DMS153 treated with DMSO at 0.1 percent for 48 hours (cell line): Measurements from ENCODE around the gene UBAC2.

Source experiments
- DNase-seq: peaks from one replicate; lab custom pipeline; 2025; ENCODE audit not compliant: unreplicated experiment; lab: John Stamatoyannopoulos, UW

UBAC2 gene

GRCh38 chr13:99353836-99354235 lies 153.2 kb downstream of the UBAC2 start:
- no peak for DNase-seq

GRCh38 chr13:99354371-99354951 lies 153.8 kb downstream of the UBAC2 start:
- DNase-seq, result no peak

GRCh38 chr13:99355267-99356011 lies 154.8 kb downstream of the UBAC2 start:
- no peak for DNase-seq

GRCh38 chr13:99356012-99356261 lies 155.3 kb downstream of the UBAC2 start:
- no peak for DNase-seq

GRCh38 chr13:99356262-99357091 lies 155.8 kb downstream of the UBAC2 start:
- no peak for DNase-seq

GRCh38 chr13:99357131-99357596 lies 156.5 kb downstream of the UBAC2 start:
- no peak for DNase-seq

GRCh38 chr13:99357941-99358340 lies 157.3 kb downstream of the UBAC2 start:
- DNase-seq, result no peak

- no peak for DNase-seq
Observed at GRCh38 chr13:99359528-99359927, 158.9 kb downstream of the UBAC2 start.

- DNase-seq, result no peak
Observed at GRCh38 chr13:99360696-99361095, 160.0 kb downstream of the UBAC2 start.

- no peak for DNase-seq
Observed at GRCh38 chr13:99361197-99361596, 160.5 kb downstream of the UBAC2 start.

GRCh38 chr13:99362362-99362761 lies 161.7 kb downstream of the UBAC2 start:
- no peak for DNase-seq

GRCh38 chr13:99363391-99363790 lies 162.7 kb downstream of the UBAC2 start:
- no peak for DNase-seq

GRCh38 chr13:99363949-99364348 lies 163.3 kb downstream of the UBAC2 start:
- DNase-seq, result no peak

- DNase-seq, result no peak
Observed at GRCh38 chr13:99366075-99366987, 165.7 kb downstream of the UBAC2 start.

GRCh38 chr13:99367106-99367616 lies 166.5 kb downstream of the UBAC2 start:
- no peak for DNase-seq

- DNase-seq, result no peak
Observed at GRCh38 chr13:99367663-99368448, 167.2 kb downstream of the UBAC2 start.

- no peak for DNase-seq
Observed at GRCh38 chr13:99370481-99371275, 170.0 kb downstream of the UBAC2 start.

- no peak for DNase-seq
Observed at GRCh38 chr13:99371956-99372355, 171.3 kb downstream of the UBAC2 start.

GRCh38 chr13:99373436-99373835 lies 172.8 kb downstream of the UBAC2 start:
- DNase-seq, result no peak
